ENCODE measurements around the gene TNFSF13B. TPM values are rescaled to one million over a fixed set of nuclear protein-coding genes. Genes with fewer than 3 reads are reported as not detected.

TNFSF13B gene
- total RNA-seq, 1 donor from 2014 or later: 0.47 TPM

GRCh38 chr13:108272333-108272732 is 2.8 kb downstream of the TNFSF13B start:
- Mint-ChIP-seq H3K36me3 (ENCODE audit: unreplicated experiment) (no peaks in the 10 kb centered on the region), H3K9me3 (ENCODE audit: unreplicated experiment) (no peaks in the 10 kb centered on the region), H3K4me1 (ENCODE audit: low read depth, unreplicated experiment) (peaks cover 13% of the 10 kb centered on the region), H3K27ac (ENCODE audit: unreplicated experiment) (no peak overlapping the region), H3K4me3 (ENCODE audit: unreplicated experiment) (no peak overlapping the region), H3K27me3 (ENCODE audit: unreplicated experiment) (no peaks in the 10 kb centered on the region)
- no peak for DNase-seq
- TF ChIP-seq, protein P1, sequence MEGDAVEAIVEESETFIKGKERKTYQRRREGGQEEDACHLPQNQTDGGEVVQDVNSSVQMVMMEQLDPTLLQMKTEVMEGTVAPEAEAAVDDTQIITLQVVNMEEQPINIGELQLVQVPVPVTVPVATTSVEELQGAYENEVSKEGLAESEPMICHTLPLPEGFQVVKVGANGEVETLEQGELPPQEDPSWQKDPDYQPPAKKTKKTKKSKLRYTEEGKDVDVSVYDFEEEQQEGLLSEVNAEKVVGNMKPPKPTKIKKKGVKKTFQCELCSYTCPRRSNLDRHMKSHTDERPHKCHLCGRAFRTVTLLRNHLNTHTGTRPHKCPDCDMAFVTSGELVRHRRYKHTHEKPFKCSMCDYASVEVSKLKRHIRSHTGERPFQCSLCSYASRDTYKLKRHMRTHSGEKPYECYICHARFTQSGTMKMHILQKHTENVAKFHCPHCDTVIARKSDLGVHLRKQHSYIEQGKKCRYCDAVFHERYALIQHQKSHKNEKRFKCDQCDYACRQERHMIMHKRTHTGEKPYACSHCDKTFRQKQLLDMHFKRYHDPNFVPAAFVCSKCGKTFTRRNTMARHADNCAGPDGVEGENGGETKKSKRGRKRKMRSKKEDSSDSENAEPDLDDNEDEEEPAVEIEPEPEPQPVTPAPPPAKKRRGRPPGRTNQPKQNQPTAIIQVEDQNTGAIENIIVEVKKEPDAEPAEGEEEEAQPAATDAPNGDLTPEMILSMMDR (IDR thresholded peaks at IDR 0.05; ENCODE audit: partially characterized antibody, unreplicated experiment): no peak

DNA sequence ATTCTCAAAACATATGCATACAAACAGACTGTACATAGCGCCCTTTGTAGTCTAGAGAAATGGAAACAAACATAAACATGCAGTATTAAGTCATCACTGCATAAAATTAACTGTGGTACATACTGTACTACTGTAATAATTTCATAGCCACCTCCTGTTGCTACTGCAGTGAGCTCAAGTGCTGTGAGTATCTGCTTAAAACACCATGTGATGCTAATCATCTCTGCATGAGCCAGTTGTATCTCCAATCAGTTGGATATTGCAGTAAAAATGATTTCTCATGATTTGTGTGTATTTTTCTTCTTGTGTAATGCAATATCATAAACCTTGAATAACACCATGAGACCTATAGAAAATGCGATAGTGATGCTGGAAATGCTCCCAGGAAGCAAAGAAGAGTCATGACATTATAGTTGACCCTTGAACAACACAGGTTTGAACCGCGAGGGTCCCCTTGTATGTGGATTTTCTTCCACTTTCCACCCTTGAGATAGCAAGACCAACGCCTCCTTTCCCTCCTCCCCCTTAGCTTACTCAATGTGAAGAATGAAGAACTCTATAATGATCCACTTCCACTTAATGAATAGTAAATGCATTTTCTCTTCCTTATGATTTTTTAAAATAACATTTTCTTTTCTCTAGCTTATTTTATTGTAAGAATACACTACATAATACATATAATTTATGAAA is 4.1 kb downstream of the TNFSF13B start:
- TF ChIP-seq, protein P1 (IDR thresholded peaks at IDR 0.05; ENCODE audit: partially characterized antibody, unreplicated experiment): no peak
- Mint-ChIP-seq H3K27ac (ENCODE audit: unreplicated experiment) (no peak overlapping the region), H3K36me3 (ENCODE audit: unreplicated experiment) (no peaks in the 10 kb centered on the region), H3K4me1 (ENCODE audit: low read depth, unreplicated experiment) (peaks cover 13% of the 10 kb centered on the region), H3K4me3 (ENCODE audit: unreplicated experiment) (no peak overlapping the region), H3K9me3 (ENCODE audit: unreplicated experiment) (peaks cover 2% of the 10 kb centered on the region), H3K27me3 (ENCODE audit: unreplicated experiment) (no peaks in the 10 kb centered on the region)
- no peak for DNase-seq

DNA sequence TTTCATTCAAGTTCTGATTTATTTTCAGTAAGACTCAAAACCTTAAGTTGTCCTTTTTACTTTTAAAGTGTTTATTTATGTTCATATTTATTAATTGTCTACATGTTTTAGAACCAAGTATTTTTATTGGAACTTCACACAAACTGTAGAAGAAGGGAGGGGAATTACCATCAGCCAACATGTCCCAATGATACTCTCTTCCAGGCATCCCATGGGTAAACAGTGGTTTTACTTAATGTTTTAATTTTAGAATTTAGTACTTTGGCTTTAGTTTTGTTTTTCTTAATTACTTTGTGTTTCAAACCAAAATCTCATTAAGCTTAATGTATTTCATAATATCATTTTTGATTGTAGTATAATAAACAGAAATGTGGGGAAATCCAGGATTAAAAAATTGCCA is 5.2 kb downstream of the TNFSF13B start:
- TF ChIP-seq, protein P1 (IDR thresholded peaks at IDR 0.05; ENCODE audit: partially characterized antibody, unreplicated experiment): no peak
- Mint-ChIP-seq H3K36me3 (ENCODE audit: unreplicated experiment) (no peaks in the 10 kb centered on the region), H3K27me3 (ENCODE audit: unreplicated experiment) (no peaks in the 10 kb centered on the region), H3K27ac (ENCODE audit: unreplicated experiment) (no peak overlapping the region), H3K4me3 (ENCODE audit: unreplicated experiment) (no peak overlapping the region), H3K4me1 (ENCODE audit: low read depth, unreplicated experiment) (peaks cover 8% of the 10 kb centered on the region), H3K9me3 (ENCODE audit: unreplicated experiment) (peaks cover 2% of the 10 kb centered on the region)
- DNase-seq: no peak

GRCh38 chr13:108276060-108276459 is 6.5 kb downstream of the TNFSF13B start:
- DNase-seq: no peak
- Mint-ChIP-seq H3K9me3 (ENCODE audit: unreplicated experiment) (peaks cover 2% of the 10 kb centered on the region), H3K4me1 (ENCODE audit: low read depth, unreplicated experiment) (no peaks in the 10 kb centered on the region), H3K4me3 (ENCODE audit: unreplicated experiment) (no peak overlapping the region), H3K36me3 (ENCODE audit: unreplicated experiment) (no peaks in the 10 kb centered on the region), H3K27ac (ENCODE audit: unreplicated experiment) (no peak overlapping the region), H3K27me3 (ENCODE audit: unreplicated experiment) (no peaks in the 10 kb centered on the region)
- TF ChIP-seq, protein P1 (IDR thresholded peaks at IDR 0.05; ENCODE audit: partially characterized antibody, unreplicated experiment): no peak

DNA sequence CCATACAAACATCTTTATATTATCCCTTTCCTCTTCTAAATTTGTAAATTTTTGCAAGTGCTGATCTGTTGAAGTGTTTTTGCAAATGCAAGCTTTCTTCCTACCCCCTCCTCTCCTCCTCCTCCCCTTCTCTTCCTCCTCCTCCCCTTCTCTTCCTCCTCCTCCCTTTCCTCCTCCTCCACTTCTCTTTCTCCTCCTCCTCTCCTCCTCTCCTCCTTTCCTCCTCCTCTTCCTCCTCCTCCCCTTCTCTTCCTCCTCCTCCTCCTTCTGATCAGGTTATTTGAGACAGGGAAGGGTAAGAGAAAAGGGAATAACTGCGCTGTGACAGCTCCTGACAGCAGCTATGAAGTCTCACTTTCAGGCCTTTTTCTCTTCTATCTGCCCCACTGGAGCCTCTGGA is 8.9 kb downstream of the TNFSF13B start:
- peaks cover 2% of the 10 kb centered on the region for H3K9me3 Mint-ChIP-seq (ENCODE audit: unreplicated experiment)
- no peak overlapping the region for H3K4me3 Mint-ChIP-seq (ENCODE audit: unreplicated experiment)
- no peaks in the 10 kb centered on the region for H3K27me3 Mint-ChIP-seq (ENCODE audit: unreplicated experiment)
- no peak overlapping the region for H3K27ac Mint-ChIP-seq (ENCODE audit: unreplicated experiment)
- H3K4me1 Mint-ChIP-seq (ENCODE audit: low read depth, unreplicated experiment): no peaks in the 10 kb centered on the region
- no peaks in the 10 kb centered on the region for H3K36me3 Mint-ChIP-seq (ENCODE audit: unreplicated experiment)
- no peak for DNase-seq
- TF ChIP-seq, protein P1 (IDR thresholded peaks at IDR 0.05; ENCODE audit: partially characterized antibody, unreplicated experiment): no peak

All from glutamatergic neuron (in vitro differentiated cells).